ENCODE measurements around the gene CD200R1L.

DNA sequence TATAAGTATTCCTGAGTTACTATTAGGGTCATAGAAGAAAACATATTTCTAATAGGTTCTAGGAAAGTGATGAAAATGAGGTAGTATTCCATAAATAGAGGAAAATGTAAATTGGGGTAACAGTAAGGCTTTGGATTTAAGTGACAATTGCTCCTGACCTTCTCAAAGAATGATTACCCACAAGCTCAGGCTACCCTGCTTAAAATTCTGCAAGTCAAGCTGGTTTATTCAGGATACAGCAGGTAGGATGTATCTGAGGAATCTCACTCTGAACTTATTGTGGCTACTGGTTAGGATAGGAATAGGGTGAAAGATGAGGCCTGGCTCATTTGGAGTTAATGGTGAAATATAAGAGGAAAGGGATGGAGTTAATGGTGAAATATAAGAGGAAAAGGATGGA, 67.7 kb downstream of the CD200R1L start:
- TF ChIP-seq, protein P1, sequence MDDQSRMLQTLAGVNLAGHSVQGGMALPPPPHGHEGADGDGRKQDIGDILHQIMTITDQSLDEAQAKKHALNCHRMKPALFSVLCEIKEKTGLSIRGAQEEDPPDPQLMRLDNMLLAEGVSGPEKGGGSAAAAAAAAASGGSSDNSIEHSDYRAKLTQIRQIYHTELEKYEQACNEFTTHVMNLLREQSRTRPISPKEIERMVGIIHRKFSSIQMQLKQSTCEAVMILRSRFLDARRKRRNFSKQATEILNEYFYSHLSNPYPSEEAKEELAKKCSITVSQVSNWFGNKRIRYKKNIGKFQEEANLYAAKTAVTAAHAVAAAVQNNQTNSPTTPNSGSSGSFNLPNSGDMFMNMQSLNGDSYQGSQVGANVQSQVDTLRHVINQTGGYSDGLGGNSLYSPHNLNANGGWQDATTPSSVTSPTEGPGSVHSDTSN (CRISPR knock-in tag; IDR thresholded peaks at IDR 0.05) = no peak
- TF ChIP-seq ZNF366 (tag by site-specific recombination; conservative IDR thresholded peaks at IDR 0.05) = no peak
- no peak for TF ChIP-seq TCF7L2 (IDR thresholded peaks at IDR 0.05; ENCODE audit: borderline replicate concordance, low read depth, low read length)
- TF ChIP-seq KLF16 (tag by site-specific recombination; IDR thresholded peaks at IDR 0.05) = no peak
- TF ChIP-seq OVOL3 (tag by site-specific recombination; IDR thresholded peaks at IDR 0.05) = no peak
- no peak for TF ChIP-seq MYNN (tag by site-specific recombination; IDR thresholded peaks at IDR 0.05; ENCODE audit: borderline replicate concordance)
- no peak for TF ChIP-seq ZNF629 (tag by site-specific recombination; IDR thresholded peaks at IDR 0.05)
- TF ChIP-seq, protein P2, sequence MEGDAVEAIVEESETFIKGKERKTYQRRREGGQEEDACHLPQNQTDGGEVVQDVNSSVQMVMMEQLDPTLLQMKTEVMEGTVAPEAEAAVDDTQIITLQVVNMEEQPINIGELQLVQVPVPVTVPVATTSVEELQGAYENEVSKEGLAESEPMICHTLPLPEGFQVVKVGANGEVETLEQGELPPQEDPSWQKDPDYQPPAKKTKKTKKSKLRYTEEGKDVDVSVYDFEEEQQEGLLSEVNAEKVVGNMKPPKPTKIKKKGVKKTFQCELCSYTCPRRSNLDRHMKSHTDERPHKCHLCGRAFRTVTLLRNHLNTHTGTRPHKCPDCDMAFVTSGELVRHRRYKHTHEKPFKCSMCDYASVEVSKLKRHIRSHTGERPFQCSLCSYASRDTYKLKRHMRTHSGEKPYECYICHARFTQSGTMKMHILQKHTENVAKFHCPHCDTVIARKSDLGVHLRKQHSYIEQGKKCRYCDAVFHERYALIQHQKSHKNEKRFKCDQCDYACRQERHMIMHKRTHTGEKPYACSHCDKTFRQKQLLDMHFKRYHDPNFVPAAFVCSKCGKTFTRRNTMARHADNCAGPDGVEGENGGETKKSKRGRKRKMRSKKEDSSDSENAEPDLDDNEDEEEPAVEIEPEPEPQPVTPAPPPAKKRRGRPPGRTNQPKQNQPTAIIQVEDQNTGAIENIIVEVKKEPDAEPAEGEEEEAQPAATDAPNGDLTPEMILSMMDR (tag by site-specific recombination; IDR thresholded peaks at IDR 0.05) = no peak
- TF ChIP-seq ZNF391 (tag by site-specific recombination; IDR thresholded peaks at IDR 0.05; ENCODE audit: borderline replicate concordance, low read depth) = no peak
- TF ChIP-seq, protein P3, sequence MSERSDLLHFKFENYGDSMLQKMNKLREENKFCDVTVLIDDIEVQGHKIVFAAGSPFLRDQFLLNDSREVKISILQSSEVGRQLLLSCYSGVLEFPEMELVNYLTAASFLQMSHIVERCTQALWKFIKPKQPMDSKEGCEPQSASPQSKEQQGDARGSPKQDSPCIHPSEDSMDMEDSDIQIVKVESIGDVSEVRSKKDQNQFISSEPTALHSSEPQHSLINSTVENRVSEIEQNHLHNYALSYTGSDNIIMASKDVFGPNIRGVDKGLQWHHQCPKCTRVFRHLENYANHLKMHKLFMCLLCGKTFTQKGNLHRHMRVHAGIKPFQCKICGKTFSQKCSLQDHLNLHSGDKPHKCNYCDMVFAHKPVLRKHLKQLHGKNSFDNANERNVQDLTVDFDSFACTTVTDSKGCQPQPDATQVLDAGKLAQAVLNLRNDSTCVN (tag by site-specific recombination; optimal IDR thresholded peaks at IDR 0.05) = no peak
- TF ChIP-seq, protein P4, sequence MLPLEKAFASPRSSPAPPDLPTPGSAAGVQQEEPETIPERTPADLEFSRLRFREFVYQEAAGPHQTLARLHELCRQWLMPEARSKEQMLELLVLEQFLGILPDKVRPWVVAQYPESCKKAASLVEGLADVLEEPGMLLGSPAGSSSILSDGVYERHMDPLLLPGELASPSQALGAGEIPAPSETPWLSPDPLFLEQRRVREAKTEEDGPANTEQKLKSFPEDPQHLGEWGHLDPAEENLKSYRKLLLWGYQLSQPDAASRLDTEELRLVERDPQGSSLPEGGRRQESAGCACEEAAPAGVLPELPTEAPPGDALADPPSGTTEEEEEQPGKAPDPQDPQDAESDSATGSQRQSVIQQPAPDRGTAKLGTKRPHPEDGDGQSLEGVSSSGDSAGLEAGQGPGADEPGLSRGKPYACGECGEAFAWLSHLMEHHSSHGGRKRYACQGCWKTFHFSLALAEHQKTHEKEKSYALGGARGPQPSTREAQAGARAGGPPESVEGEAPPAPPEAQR (tag by site-specific recombination; IDR thresholded peaks at IDR 0.05) = no peak
- no peak for TF ChIP-seq SP3 (tag by site-specific recombination; IDR thresholded peaks at IDR 0.05)
